AG10803 (cell line): Measurements from ENCODE around the gene ATG5.

Experiments used
- DNase-seq: peaks from one replicate; pipeline ENCODE4 v3.0.0; 2010; ENCODE audit warnings: low read depth
- H3K4me3 ChIP-seq: 2 replicates; pipeline ENCODE4 v1.5.1; 2011; ENCODE audit warnings: mild to moderate bottlenecking, low read length, control low read depth
- CTCF ChIP-seq: conservative IDR thresholded peaks from 2 replicates; pipeline ENCODE4 v1.5.1; 2011; ENCODE audit warnings: mild to moderate bottlenecking, low read length, control low read depth, inconsistent platforms

The ATG5 gene

GRCh38 chr6:106192824-106193223, 132.7 kb downstream of the ATG5 start:
- no peak for TF ChIP-seq CTCF
- no peak overlapping the region for H3K4me3 ChIP-seq
- DNase-seq, result peak; percentile 72

- TF ChIP-seq CTCF, result no peak
- no peak for DNase-seq
Observed at GRCh38 chr6:106188104-106188794, 137.3 kb downstream of the ATG5 start.

GRCh38 chr6:106187424-106187982, 138.1 kb downstream of the ATG5 start:
- H3K4me3 ChIP-seq, result no peak overlapping the region
- no peak for TF ChIP-seq CTCF
- DNase-seq, result no peak

More at GRCh38 chr6:106188104-106188794, 137.3 kb downstream of the ATG5 start:
- no peak overlapping the region for H3K4me3 ChIP-seq

GRCh38 chr6:106186714-106187113, 138.8 kb downstream of the ATG5 start:
- no peak for DNase-seq
- TF ChIP-seq CTCF, result no peak
- H3K4me3 ChIP-seq, result no peak overlapping the region

- H3K4me3 ChIP-seq, result no peak overlapping the region
- no peak for TF ChIP-seq CTCF
- DNase-seq, result no peak
Observed at GRCh38 chr6:106186172-106186571, 139.4 kb downstream of the ATG5 start.

GRCh38 chr6:106185615-106186014, 139.9 kb downstream of the ATG5 start:
- no peak for TF ChIP-seq CTCF
- DNase-seq, result no peak
- H3K4me3 ChIP-seq, result no peak overlapping the region

GRCh38 chr6:106184629-106185028, 140.9 kb downstream of the ATG5 start:
- DNase-seq, result no peak
- TF ChIP-seq CTCF, result no peak
- no peak overlapping the region for H3K4me3 ChIP-seq
